HG02588 (cell line): ENCODE data around the gene NPFF.
"Not testable (repeated sequence)": the region's sequence is repeated elsewhere in the genome, so short reads cannot be mapped to it uniquely, and the experiment has no call there.

Source experiments
- ATAC-seq: cut with Tn5 transposase; IDR thresholded peaks from one replicate; pipeline ENCODE4 v1.9.1; 2021; ENCODE audit warnings: mild to moderate bottlenecking, moderate library complexity; ENCODE audit not compliant: unreplicated experiment

The NPFF gene

DNA sequence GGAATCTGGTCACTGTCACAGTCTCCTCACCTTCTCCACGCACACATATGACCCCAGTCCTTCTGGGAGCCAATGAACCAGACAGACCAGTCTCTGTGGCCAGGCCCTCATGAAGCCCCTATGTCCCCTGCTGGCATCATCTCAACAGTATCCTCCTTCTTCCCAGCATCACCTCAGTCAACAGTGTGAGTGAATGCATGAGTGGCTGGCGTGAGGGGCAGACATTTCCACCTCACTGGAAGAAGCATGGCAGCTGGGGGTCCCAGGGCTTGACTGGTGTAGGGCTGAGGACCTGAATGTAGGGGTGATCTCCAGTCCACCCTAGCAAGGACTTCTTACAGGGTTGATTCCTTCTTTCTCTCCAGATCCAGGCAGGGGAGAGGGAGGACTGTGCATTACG, 9.8 kb downstream of the NPFF start:
- ATAC-seq: no peak

DNA sequence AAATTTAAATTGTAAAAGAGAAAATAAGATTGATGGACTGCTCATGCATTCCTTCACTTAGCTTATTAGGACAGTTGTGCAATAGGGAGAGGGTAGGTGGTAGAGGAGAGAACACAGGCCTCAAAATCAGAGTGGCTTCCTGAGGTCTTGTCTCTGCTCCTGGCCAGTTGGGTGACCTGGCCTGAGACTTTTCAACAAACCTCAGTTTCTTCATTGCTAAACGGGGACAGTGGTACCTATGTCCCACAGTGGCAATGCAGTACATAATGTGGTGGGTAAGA, 10.6 kb downstream of the NPFF start:
- no peak for ATAC-seq

DNA sequence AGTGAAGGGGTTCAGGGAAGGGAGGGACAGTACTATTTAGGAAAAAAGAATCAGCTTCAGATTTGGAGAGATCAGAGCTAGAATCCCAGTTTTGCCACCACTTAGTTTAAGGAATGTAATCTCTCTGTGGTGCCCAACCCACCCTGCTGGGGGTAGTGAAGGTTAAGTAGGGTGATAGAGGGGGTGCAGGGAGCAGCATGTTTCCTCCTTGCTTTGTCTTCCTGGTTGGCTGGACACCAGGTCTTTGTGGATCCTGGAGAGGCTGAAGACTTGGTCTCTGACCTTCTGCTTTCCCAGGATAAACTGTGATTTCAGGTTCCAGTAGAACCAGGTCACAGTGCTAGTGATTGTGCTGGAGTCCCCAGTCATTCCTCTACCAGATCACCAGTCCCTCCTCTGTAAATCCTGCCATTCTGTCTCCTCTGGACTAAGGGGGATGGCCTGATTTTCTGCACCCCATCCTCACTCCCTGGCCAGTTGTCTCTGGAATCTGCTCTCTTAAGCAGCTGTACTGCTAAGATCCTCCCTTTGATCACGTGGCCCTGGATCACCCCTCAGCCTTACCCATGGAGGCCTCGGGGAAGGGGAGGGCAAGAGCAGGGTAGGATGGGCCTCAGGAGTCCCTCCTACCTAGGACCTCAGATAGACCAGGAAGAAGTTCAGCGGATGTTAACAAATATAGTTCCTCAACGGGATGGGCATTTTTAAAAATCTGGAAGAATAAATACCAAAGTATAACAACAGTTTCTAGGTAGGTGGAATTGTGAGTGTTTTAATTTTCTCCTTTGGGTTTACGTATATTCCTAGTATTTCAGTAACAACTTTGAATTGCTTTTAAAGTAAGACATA, 11.2 kb downstream of the NPFF start:
- no peak for ATAC-seq

DNA sequence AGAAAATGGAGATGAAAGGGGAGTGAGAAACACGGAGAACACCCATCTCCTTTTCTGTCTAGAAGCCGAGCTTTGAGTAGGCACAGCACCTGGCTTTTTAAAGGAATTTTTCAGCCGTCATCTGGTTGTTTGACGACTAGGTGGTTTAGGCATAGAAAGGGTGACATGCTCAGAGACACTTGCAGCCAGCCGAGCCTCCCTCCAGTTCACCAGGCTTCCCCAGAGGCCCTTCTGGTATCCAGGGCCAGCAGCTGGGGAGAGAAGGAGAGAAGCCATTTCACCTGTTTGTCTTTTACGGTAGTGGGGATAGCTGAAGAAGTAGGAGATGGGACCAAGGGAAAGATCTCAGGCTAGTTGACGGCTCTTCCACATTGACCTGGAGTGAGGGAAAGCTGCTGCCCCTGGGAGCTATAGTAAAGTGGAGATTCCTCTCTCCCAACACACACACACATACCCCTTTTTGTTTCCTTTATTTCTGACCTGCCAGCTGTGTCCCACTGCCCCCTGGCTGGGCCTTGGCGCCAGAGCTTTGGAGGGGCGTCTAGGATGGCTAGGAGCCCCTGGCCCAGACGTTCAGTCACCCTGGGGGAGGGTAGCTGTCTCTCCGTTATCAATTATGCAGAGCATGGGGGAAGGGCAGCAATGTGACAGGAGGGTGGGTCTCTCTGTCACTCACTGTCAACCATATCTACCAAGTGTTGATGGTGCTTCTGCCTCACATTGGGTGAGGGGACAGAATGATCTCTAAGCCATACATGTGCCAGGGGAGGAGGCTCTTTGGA, 13.5 kb downstream of the NPFF start:
- no peak for ATAC-seq

DNA sequence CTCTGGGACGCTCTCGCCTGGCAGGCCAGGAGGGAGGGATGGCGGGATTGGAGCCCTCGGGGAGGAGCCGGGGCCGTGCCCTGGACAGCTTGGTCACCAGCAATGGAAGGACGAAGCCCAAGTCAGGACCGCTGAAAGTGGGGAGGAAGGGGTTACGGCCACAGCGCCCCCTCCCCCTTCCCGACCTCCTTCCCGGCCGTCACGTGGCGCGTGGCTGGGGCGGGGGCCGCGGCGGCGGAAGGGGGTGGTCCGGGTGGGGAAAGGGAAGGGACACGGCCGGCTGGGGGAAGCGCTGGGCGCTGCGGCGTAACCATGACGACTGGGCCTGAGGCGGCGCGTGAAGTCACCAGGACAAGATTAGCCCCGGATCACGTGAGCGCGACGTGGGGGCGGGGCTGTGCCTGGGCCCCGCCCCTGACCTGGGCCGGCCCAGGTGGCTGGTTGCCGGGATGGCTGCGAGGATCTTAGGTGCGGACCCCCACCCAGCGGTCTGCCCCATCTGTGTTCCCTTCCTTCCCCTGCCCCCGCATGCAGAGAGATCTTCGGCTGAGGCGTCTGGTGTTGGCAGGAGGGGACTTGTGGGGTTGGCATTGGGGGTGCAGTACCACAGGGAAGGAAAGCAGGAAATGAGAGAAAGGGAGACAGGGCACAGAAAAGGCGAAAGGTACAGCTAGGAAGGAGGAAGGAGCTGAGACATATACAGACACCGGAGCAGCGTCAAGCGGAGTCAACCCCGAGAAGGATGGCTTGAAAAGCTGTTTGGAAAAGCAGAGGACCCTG, 14.3 kb downstream of the NPFF start:
- ATAC-seq: peak; percentile 95

DNA sequence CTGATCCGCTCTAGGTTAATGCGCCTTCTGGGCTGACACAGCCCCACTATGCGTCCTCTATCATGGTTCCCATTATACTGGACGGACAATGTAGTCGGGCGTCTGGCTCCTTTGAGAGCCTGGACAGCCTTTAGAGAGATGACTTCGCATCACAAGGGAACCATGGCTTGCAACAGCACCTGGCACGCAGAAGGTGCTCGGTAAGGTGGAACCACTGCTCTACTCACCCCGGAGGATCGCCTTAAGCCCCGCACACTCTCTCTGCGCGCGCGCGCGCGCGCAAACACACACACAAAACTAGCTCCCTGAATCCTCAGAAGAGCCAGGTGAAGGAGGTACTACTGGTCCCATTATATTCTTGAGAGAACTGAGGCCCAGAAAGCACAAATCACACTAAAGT, 15.1 kb downstream of the NPFF start:
- ATAC-seq: no peak

DNA sequence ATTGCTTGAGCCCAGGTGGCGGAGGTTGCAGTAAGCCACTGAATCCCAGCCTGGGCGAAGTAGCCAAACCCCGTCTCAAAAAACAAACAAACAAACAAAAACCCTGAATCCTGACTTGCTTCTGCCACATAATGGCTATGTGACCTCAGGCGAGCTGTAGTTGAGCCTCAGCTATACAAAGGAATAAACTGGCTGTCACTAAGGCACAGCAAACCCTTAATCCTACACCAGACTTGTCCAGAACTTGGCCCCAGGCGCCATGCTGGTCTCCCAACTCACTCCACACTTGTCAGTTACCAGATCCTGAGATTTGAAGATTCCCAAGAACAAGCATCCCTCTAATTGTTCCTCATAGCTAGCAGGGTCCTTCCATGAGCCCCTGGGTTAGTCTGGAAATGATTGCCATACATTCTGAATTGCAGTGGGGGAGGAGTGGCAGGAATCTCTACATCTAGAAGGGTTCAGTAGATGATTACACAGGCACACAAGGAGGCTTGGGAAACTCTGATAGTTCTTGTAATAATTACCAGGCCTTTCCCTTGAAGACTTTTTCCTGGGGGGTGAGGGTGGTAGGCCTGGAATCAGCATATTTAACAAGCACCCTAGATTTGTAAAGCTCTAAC, 17.9 kb downstream of the NPFF start:
- no peak for ATAC-seq

DNA sequence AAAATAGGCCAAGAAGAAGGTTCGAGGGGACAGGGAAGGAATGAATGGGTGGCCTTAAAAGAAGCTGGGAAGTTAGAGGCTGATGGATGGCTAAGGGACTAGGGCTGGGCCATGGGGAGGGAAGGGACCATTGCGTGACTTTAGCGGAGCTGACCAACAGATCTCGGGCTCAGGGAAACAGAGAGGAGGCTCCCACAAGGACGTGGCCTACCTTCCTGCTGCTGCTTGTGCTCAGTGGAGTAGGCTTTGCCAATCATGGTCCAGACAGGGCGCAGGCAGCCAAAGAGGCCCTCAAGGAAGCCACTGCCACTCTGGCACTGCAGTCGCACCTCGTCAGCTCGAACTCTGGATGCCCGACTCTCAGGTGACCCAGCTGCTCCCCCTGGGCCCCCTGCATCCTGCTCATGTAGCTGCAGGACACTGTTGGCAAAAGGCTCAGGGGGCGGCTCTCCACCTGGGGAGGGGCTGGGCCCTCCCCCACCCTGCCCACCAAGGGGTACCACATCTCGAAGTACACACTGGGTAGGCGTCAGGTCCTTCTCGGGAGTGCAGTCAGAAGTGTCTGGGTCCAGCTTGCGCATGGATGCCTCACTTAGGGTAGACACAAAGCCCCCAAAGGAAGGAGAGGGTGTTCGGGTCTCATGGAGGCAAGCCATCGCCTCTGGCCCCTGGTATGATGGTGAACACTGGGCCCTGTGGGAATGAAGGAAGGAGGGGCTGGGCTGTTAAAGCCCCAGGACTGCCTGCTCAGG, 20.4 kb downstream of the NPFF start:
- no peak for ATAC-seq

DNA sequence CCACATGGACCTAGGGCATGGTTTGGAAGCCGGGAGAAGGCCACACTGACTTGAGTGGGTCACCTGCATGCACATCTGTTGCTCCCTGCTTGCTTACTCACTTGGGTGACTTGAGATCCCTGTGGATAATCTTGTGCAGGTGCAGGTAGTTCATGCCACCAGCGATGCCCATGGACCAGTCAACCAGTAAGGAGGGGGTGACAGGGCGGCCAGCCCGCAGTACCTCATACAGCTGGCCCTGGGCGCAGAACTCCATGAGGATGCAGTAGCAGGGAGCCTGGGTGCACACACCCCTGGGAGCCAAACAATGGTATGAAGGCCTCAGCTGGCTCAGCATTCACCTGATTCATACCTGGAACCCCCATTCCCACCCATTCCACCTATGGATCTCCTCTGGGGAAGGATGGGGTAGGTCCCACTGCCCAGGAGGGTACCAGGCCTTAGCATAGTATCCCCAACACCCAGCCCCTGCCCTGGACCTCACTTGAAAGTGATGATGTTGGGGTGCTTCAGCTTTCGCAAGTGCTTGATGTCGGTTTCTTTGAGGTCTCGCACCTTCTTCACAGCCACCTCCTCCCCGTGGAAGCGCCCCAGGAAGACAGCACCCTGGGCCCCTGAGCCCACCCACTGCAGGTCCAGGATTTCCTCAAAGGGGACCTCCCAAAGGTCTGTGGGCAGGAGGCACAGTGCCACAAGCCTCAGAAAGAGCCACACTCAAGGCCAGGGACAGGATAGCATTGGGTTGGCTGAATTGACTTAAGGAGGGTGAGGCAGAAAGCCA, 21.1 kb downstream of the NPFF start:
- ATAC-seq: no peak

DNA sequence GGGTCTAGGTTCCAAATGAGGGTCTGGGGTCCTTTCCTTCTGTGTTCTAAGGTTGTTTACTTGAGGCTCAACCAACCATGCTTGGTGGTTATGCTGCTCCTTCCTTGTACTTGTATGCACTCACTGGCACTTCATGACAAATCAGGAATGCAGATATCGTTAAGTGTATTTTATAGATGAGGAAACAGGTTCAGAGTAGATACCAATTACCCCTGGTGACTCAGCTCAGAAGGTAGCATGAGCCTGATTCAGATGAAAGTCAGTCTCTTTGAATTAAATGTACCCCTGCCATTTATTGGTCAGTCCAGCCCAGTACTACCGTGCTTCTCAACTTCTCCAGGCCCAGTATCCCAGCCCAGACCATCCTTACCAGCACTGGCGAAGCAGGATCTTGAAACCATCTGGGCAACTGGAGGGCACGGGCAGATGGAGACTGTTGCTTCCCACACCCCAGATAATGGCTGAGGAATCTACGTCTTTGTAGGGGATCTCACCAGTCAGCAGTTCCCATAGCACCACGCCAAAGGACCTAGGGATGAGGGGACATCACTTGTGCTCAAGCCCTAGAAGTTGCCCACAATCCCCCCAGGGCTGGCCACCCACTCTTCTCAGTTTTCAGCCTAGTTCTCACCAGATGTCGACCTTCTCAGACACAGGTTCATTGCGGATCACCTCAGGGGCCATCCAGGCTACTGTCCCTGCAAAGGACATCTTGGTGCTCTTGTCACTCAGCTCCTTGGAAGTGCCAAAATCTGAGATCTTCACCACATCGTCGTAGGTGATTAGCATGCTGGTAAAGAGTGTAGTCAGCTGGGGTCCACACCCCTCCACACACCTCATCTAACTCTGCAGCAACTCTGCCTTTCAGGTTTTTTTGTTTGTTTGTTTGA, 22.4 kb downstream of the NPFF start:
- ATAC-seq: no peak

DNA sequence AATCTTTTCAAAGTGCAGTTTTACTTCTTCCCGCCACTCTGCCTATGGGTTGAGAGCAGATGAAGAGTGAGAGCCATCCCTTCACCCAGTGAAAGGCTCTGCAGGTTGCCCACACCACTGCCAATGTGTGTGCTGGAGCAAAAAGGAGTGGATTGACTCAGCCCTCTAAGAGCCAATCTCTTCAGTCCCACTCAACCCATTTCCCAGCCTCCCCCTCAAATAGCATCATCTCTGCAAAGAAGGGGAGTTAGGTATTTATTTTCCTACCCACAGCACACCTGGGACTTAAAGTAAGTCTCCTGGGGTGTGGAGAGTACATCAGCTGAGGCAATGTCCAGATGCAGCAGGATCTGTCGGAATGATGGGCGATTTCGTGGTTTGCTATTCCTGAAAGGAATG, 23.3 kb downstream of the NPFF start:
- no peak for ATAC-seq

DNA sequence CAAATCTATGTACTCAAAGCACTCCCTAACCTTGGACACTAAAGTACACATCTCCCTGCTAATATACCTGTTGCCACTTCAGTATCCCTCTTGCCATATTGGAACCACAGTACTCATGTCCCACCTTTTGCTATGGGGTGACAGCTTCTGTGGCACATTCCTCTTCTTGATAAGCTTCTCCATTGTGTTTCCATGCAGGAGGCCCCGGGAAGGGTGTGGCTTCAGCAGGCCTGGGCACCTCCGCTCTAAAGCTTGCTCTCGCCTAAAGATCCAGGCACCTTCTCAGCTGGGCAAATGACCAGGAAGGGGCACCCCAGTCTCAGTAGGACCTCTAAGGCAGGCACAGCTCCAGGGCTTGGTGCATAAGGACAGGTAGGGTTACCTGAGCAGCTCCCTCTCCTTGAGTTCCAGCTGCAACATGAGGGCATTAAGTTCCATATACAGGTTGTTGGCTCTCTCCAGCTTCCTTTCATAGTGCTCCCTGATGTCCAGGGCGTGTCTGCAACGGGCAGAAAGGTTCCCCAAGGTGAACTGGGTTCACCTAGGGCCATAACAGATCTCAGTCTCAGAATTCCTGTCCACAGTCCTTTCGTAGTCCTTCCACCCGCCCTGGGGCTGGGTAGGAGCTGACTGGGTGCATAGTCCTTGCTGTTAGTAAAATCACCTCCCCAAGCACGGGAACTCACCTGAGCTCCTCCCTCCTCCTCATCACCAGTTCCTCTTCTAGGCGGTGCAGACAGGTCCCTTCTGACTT, 23.9 kb downstream of the NPFF start:
- no peak for ATAC-seq

DNA sequence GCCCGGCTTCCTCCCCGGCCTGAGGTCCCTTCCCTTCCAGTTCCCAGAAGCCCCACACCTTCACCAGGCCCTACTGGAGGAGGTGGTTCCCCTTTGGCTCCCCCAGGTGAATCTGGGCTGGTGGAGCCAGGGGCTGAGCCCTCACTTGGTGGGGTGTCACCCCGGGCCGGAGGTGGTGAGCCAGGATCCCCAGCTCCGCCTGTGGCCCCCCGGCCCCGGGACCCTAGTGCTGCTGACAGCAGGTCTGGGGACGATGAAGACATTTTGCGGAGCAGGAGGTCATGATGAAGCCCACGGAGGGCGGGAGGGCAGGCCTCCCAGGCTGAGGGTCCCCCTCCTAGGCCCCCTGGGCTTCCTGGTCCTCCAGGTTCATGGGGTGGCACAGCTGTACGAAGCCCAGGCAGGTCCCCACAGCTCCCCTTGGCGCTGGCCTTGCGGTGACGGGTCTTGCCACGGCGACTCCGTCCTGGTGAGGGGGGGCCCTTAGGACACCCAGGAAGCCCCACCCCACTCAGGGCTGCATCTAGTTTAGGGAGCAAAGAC, 24.6 kb downstream of the NPFF start:
- no peak for ATAC-seq

DNA sequence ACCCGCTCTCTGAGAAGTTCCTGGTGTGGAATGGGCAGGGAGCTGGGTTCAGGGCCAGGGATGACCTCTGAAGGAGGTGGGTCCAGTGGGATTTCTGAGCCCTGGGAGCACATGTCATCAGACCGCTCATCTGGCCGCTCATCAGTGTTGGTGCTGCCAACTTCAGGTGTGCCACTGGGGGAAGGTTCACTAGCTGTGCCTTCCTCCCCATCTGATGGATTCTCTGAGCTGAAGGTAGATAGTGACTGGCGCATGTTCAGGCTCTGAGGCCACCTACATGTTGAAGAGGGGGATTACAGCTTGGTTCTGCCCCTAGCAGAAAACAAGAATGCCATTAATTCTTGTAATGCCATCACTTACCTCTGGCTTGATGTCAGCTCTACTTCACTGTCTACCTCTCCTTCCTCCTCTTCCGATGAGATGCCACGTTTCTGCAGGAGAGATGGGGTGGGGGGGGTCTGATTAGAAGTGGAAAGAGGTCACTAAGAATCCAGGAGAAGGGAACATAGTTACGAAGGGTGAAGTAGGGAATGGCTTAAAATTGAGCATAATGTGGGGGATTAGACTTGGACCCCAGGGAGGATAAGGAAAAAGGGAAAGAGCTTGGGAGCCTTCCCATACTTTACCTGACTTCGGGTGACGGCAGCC, 25.2 kb downstream of the NPFF start:
- no peak for ATAC-seq

DNA sequence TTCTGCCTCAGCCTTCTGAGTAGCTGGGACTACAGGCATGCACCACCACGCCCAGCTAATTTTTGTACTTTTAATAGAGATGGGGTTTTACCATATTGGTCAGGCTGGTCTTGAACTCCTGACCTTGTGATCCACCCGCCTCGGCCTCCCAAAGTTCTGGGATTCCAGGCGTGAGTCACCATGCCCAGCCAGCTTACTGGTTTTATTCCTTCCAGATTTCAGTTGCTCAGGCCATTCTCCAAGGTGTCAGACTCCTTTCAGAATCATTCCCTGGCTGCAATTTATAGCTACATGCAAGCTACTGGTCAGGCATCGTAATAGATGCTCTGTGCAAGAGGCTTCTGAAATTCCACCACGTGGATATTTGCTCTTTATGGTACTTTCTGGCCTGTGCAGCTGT, 25.8 kb downstream of the NPFF start:
- not testable (repeated sequence) for ATAC-seq

DNA sequence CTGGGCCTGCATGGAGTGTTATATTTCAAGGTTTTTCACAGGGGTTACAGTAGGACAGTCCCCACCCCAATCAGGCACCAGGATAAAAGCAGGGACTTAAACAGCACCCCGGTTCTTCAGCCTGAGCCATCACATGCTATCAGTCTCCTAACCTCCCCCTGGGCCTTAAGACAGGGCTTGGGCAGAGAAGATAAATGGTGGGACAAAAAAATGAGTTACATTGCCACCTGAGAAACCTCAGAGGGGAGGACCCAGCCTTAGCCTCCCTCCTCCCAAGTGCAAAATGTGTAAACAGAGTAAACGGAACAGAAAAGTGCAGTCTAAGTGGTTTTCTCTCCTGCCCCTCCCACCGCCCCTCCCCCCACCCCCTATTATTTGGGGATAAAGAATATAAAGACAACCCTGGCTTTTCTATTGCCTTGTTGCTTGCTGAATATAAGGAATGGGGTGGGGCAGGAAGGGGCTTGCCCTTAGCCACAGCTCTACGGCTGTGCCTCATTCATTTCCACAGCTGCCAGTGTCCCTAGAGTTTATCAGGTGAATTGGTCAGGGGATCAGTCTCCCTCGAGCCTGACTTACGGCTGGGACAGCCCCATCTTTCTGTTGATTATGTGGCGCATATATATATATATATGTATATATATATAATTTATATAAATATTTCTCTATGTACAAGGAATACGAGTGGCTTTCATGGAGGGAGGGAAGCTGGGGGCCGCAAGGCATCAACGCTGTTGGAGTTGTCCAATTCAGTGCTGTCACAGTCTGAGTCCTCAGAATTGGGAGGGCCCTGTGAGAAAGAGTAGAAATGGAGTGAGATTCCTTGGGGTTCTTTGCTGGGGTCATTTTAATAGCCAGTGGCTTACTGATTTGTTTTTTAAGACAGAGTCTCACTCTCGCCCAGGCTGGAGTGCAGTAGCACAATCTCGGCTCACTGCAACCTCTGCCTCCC, 26.5 kb downstream of the NPFF start:
- no peak for ATAC-seq
